GM23338 (cell line): ENCODE data around the gene HOXC5. TPM values are rescaled to one million over a fixed set of nuclear protein-coding genes. Genes with fewer than 3 reads are reported as not detected.

Experiments used
- ATAC-seq: fragments of 200-7000 bp; cut with Tn5 transposase; 3 replicates; pipeline ENCODE4 v1.9.1; 2020
- DNase-seq: peaks from one replicate; pipeline ENCODE4 v3.0.0-alpha.2; 2015; ENCODE audit warnings: low spot score
- H2AFZ ChIP-seq: fragments of 200-600 bp; sonication (generic); 2 replicates; pipeline ENCODE4 v1.8.0; 2016; ENCODE audit warnings: antibody characterized with exemption, mild to moderate bottlenecking, moderate library complexity
- H3F3A ChIP-seq: fragments of 200-600 bp; sonication (generic); replicated peaks from 2 replicates; pipeline ENCODE4 v1.8.0; 2017; ENCODE audit warnings: antibody characterized with exemption, mixed run types, low read depth
- H3K27ac ChIP-seq: fragments of 200-600 bp; sonication (generic); 2 replicates; pipeline ENCODE4 v1.6.1; 2016; ENCODE audit warnings: low read depth
- H3K27me3 ChIP-seq: fragments of 200-600 bp; sonication (generic); 2 replicates; pipeline ENCODE4 v1.8.0; 2016; ENCODE audit warnings: mild to moderate bottlenecking, mixed run types, moderate library complexity; ENCODE audit not compliant: insufficient read depth
- H3K36me3 ChIP-seq: fragments of 200-600 bp; sonication (generic); 2 replicates; pipeline ENCODE4 v1.8.0; 2016; ENCODE audit warnings: mild to moderate bottlenecking; ENCODE audit not compliant: insufficient read depth
- H3K4me1 ChIP-seq: fragments of 200-600 bp; sonication (generic); 2 replicates; pipeline ENCODE4 v1.8.0; 2016; ENCODE audit warnings: mild to moderate bottlenecking, moderate library complexity; ENCODE audit not compliant: insufficient read depth
- H3K4me2 ChIP-seq: fragments of 200-600 bp; sonication (generic); 2 replicates; pipeline ENCODE4 v1.7.1; 2017; ENCODE audit warnings: mixed run types
- H3K4me3 ChIP-seq: fragments of 200-600 bp; sonication (generic); 2 replicates; pipeline ENCODE4 v1.6.1; 2016; ENCODE audit warnings: mixed run types
- H3K79me2 ChIP-seq: fragments of 200-600 bp; sonication (generic); replicated peaks from 2 replicates; pipeline ENCODE4 v1.8.0; 2017; ENCODE audit warnings: mild to moderate bottlenecking; ENCODE audit not compliant: insufficient read depth
- H3K9me2 ChIP-seq: fragments of 200-600 bp; sonication (generic); 2 replicates; pipeline ENCODE4 v1.8.0; 2017; ENCODE audit not compliant: insufficient read depth
- H4K20me1 ChIP-seq: fragments of 200-600 bp; sonication (generic); replicated peaks from 2 replicates; pipeline ENCODE4 v1.8.0; 2017; ENCODE audit warnings: mild to moderate bottlenecking; ENCODE audit not compliant: insufficient read depth
- H3K27ac Mint-ChIP-seq: 2 replicates; pipeline ENCODE4 v1.8.0; 2020; ENCODE audit warnings: inconsistent platforms, mild to moderate bottlenecking, moderate library complexity, mixed read lengths
- H3K27me3 Mint-ChIP-seq: 3 replicates; pipeline ENCODE4 v1.8.0; 2022; ENCODE audit warnings: low read depth, mild to moderate bottlenecking, moderate library complexity, mixed read lengths, inconsistent platforms; ENCODE audit not compliant: insufficient read depth, poor library complexity
- H3K36me3 Mint-ChIP-seq: 3 replicates; pipeline ENCODE4 v1.8.0; 2021; ENCODE audit warnings: low read depth, mild to moderate bottlenecking, inconsistent platforms, moderate library complexity, mixed read lengths
- H3K4me1 Mint-ChIP-seq: 3 replicates; pipeline ENCODE4 v1.8.0; 2020; ENCODE audit warnings: mild to moderate bottlenecking, inconsistent platforms, mixed read lengths
- H3K4me3 Mint-ChIP-seq: 3 replicates; pipeline ENCODE4 v1.8.0; 2021; ENCODE audit warnings: moderate library complexity, mild to moderate bottlenecking, inconsistent platforms, mixed read lengths
- H3K9me3 Mint-ChIP-seq: 3 replicates; pipeline ENCODE4 v1.8.0; 2020; ENCODE audit warnings: moderate library complexity, mild to moderate bottlenecking, inconsistent platforms, mixed read lengths
- CREB1 ChIP-seq: fragments of 250-450 bp; sonication (Bioruptor Pico); IDR thresholded peaks from 2 replicates; pipeline ENCODE4 v1.5.0; 2020; ENCODE audit warnings: low read depth, mild to moderate bottlenecking, moderate library complexity
- CTCF ChIP-seq, 2 experiments: fragments of 200-600 bp in 1 of 2; sonication (generic) in 1 of 2; conservative IDR thresholded peaks; 2 replicates each; pipeline versions ENCODE4 v1.5.1 to v1.6.1; 2016 to 2017; ENCODE audit warnings: antibody characterized with exemption in 2 of 2, low read depth in 2 of 2, mild to moderate bottlenecking in 2 of 2, moderate library complexity in 1 of 2
- ETS1 ChIP-seq: IDR thresholded peaks from 2 replicates; pipeline ENCODE4 v1.6.1; 2016; ENCODE audit warnings: antibody characterized with exemption
- EZH2 ChIP-seq: fragments of 200-600 bp; sonication (generic); IDR thresholded peaks from one replicate; pipeline ENCODE4 v1.8.0; 2017; ENCODE audit warnings: antibody characterized with exemption, mild to moderate bottlenecking, low read depth; ENCODE audit not compliant: unreplicated experiment
- EZH2phosphoT487 ChIP-seq: fragments of 200-600 bp; sonication (generic); IDR thresholded peaks from one replicate; pipeline ENCODE4 v1.8.1; 2018; ENCODE audit warnings: antibody characterized with exemption; ENCODE audit not compliant: unreplicated experiment
- JUNB ChIP-seq: IDR thresholded peaks from one replicate; pipeline ENCODE4 v1.6.1; 2016; ENCODE audit warnings: antibody characterized with exemption; ENCODE audit not compliant: unreplicated experiment
- STAT1 ChIP-seq: IDR thresholded peaks from one replicate; pipeline ENCODE4 v1.6.1; 2016; ENCODE audit warnings: antibody characterized with exemption; ENCODE audit not compliant: unreplicated experiment
- ZNF331 ChIP-seq: fragments of 250-450 bp; sonication (Bioruptor Pico); IDR thresholded peaks from 2 replicates; pipeline ENCODE4 v1.5.0; 2020; ENCODE audit warnings: low read depth, mild to moderate bottlenecking, moderate library complexity
- polyA plus RNA-seq: library from polyadenylated mRNA; unstranded; fragments of >200 nt; fragmentation: Nextera tagmentation; extraction: Ambion mirVana; gene quantifications from 2 replicates; pipeline ENCODE4 v1.2.1, GENCODE V29; 2016
- total RNA-seq: library from RNA; depleted of rRNA; stranded (reverse); fragments of >200 nt; shearing (Covaris generic); gene quantifications from 2 replicates; pipeline ENCODE4 v1.2.3, GENCODE V29; 2014

Gene HOXC5
- total and polyA plus RNA-seq, 2 experiments from 2014 or later: not detected

GRCh38 chr12:53985692-53985993 is 47.2 kb upstream of the HOXC5 start:
- H3K36me3 Mint-ChIP-seq: no peaks in the 10 kb centered on the region; the same call in 2 of the 3 replicates
- H3K4me1 Mint-ChIP-seq: peaks cover 32% of the 10 kb centered on the region
- peaks cover 56% of the 10 kb centered on the region for H3K4me1 ChIP-seq
- no peaks in the 10 kb centered on the region for H3K79me2 ChIP-seq
- peaks cover 100% of the 10 kb centered on the region for H3K27me3 Mint-ChIP-seq
- TF ChIP-seq STAT1: no peak
- peak; percentile 77 for TF ChIP-seq EZH2
- DNase-seq (no peak), ATAC-seq (no peak)
- H3K27me3 ChIP-seq: peaks cover 98% of the 10 kb centered on the region
- no peaks in the 10 kb centered on the region for H3K9me2 ChIP-seq
- peaks cover 5% of the 10 kb centered on the region; the same call in 1 of the 3 replicates for H3K9me3 Mint-ChIP-seq
- peak overlapping the region; percentile 44; the same call in 1 of the 2 replicates for H3K4me3 ChIP-seq
- peak overlapping the region; percentile 74 for H3K4me2 ChIP-seq
- no peak overlapping the region for H3K27ac ChIP-seq
- H3K27ac Mint-ChIP-seq: no peak overlapping the region
- H3K4me3 Mint-ChIP-seq: peak overlapping the region; percentile 43
- peaks cover 52% of the 10 kb centered on the region for H3F3A ChIP-seq
- H3K36me3 ChIP-seq: no peaks in the 10 kb centered on the region
- 0 out of 2 replicates have a peak overlapping the region, but pooled peaks have one; percentile 18 for H2AFZ ChIP-seq
- peaks cover 44% of the 10 kb centered on the region for H4K20me1 ChIP-seq

GRCh38 chr12:53985994-53986685 is 46.7 kb upstream of the HOXC5 start:
- H3K27me3 Mint-ChIP-seq: peaks cover 100% of the 10 kb centered on the region
- ATAC-seq: peak; percentile 22
- peak; percentile 67 for DNase-seq
- no peaks in the 10 kb centered on the region; the same call in 2 of the 3 replicates for H3K36me3 Mint-ChIP-seq
- H3K36me3 ChIP-seq: no peaks in the 10 kb centered on the region
- H3K4me3 Mint-ChIP-seq: peak overlapping the region; percentile 59
- H3K4me3 ChIP-seq: peak overlapping the region; percentile 44; the same call in 1 of the 2 replicates
- H3K27ac Mint-ChIP-seq: no peak overlapping the region
- no peak overlapping the region for H3K27ac ChIP-seq
- peaks cover 34% of the 10 kb centered on the region for H3K4me1 Mint-ChIP-seq
- peaks cover 5% of the 10 kb centered on the region; the same call in 1 of the 3 replicates for H3K9me3 Mint-ChIP-seq
- H3K4me2 ChIP-seq: peak overlapping the region; percentile 74
- H3K79me2 ChIP-seq: no peaks in the 10 kb centered on the region
- peaks cover 98% of the 10 kb centered on the region for H3K27me3 ChIP-seq
- peaks cover 52% of the 10 kb centered on the region for H3F3A ChIP-seq
- peaks cover 60% of the 10 kb centered on the region for H3K4me1 ChIP-seq
- peak overlapping the region; percentile 81; the same call in 1 of the 2 replicates for H2AFZ ChIP-seq
- no peak for TF ChIP-seq CTCF (conservative IDR thresholded peaks at IDR 0.05; ENCODE audit: low read depth in 2 of 2)
- TF ChIP-seq EZH2: peak; percentile 78
- no peak for TF ChIP-seq ZNF331 (CRISPR knock-in tag)
- TF ChIP-seq EZH2phosphoT487: peak; percentile 94
- no peak for TF ChIP-seq JUNB
- no peak for TF ChIP-seq STAT1
- TF ChIP-seq CREB1: no peak
- TF ChIP-seq ETS1: no peak
- no peaks in the 10 kb centered on the region for H3K9me2 ChIP-seq
- H4K20me1 ChIP-seq: peaks cover 42% of the 10 kb centered on the region
